ENCODE data around the gene PLAC8L1.

PLAC8L1 gene

DNA sequence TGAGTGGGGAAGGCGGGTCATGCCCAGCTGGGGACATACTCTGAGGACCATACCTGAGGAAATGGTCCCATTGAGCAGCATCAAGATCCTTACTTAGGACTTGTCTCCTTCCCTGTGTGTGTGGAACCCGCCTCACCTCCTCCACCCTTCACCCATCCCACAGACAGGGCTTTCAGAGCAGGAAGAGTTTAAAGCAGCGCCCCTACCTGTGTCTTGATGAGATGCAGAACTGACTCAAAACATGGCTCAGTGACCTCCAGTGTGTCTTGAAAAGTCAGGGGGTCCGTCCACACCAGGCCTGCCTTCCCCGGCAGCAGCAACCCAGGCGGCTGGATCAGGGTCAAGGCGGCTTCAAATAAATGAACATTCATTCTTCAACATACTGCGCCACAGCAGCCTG is 38.4 kb downstream of the PLAC8L1 start:
- TF ChIP-seq EZH2 (IDR thresholded peaks at IDR 0.05), result no peak
- TF ChIP-seq POLR2AphosphoS5 (IDR thresholded peaks at IDR 0.05; ENCODE audit: borderline replicate concordance, low read depth, low read length), result no peak
- TF ChIP-seq FOXP2 (optimal IDR thresholded peaks at IDR 0.05; ENCODE audit: control extremely low read depth, extremely low read length, insufficient read depth), result no peak
- no peak overlapping the region for H3K27ac ChIP-seq
- no peaks in the 10 kb centered on the region for H3K9me3 ChIP-seq (ENCODE audit: low read depth, low read length)
- H3K4me3 ChIP-seq, result no peak overlapping the region
- no peaks in the 10 kb centered on the region for H3K36me3 ChIP-seq (ENCODE audit: insufficient read depth, low read length)
- no peak overlapping the region for H3K9ac ChIP-seq (ENCODE audit: insufficient read length)
- DNase-seq (ENCODE audit: low read depth, low spot score), result no peak

DNA sequence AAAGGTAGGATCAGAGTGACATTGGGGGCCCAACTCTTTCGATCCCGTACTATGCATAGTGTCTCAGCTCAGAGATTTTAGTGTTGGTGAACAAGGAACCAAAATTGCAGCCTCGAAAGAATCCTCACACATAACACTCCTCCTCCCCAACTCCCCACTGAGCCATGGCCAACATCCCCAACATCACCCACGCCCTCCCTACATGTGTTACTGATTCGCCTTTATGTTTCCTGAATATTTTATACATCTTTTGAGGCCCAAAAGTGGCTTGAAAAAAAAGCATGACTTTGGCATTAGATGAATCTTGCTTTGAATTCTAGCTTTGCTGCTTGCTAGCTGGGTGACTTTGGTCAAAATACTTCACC is 45.2 kb downstream of the PLAC8L1 start:
- TF ChIP-seq POLR2AphosphoS5 (IDR thresholded peaks at IDR 0.05; ENCODE audit: borderline replicate concordance, low read depth, low read length), result no peak
- no peak for TF ChIP-seq EZH2 (IDR thresholded peaks at IDR 0.05)
- TF ChIP-seq FOXP2 (optimal IDR thresholded peaks at IDR 0.05; ENCODE audit: control extremely low read depth, extremely low read length, insufficient read depth), result no peak
- DNase-seq (ENCODE audit: low read depth, low spot score), result no peak
- Histone ChIP-seq H3K4me3 (no peak overlapping the region), H3K9me3 (ENCODE audit: low read depth, low read length) (no peaks in the 10 kb centered on the region), H3K36me3 (ENCODE audit: insufficient read depth, low read length) (no peaks in the 10 kb centered on the region), H3K27ac (no peak overlapping the region), H3K9ac (ENCODE audit: insufficient read length) (no peak overlapping the region)

GRCh38 chr5:146059460-146060220 is 45.7 kb downstream of the PLAC8L1 start:
- Histone ChIP-seq H3K4me3 (no peak overlapping the region), H3K36me3 (ENCODE audit: insufficient read depth, low read length) (no peaks in the 10 kb centered on the region), H3K9ac (ENCODE audit: insufficient read length) (no peak overlapping the region), H3K9me3 (ENCODE audit: low read depth, low read length) (no peaks in the 10 kb centered on the region), H3K27ac (no peak overlapping the region)
- TF ChIP-seq EZH2 (IDR thresholded peaks at IDR 0.05) (no peak), FOXP2 (optimal IDR thresholded peaks at IDR 0.05; ENCODE audit: control extremely low read depth, extremely low read length, insufficient read depth) (no peak), POLR2AphosphoS5 (IDR thresholded peaks at IDR 0.05; ENCODE audit: borderline replicate concordance, low read depth, low read length) (no peak)
- no peak for DNase-seq (ENCODE audit: low read depth, low spot score)

- no peak overlapping the region for H3K4me3 ChIP-seq
- no peak for TF ChIP-seq FOXP2 (optimal IDR thresholded peaks at IDR 0.05; ENCODE audit: control extremely low read depth, extremely low read length, insufficient read depth)
- no peak for TF ChIP-seq EZH2 (IDR thresholded peaks at IDR 0.05)
- no peak for TF ChIP-seq POLR2AphosphoS5 (IDR thresholded peaks at IDR 0.05; ENCODE audit: borderline replicate concordance, low read depth, low read length)
- H3K9ac ChIP-seq (ENCODE audit: insufficient read length), result no peak overlapping the region
- H3K36me3 ChIP-seq (ENCODE audit: insufficient read depth, low read length), result no peaks in the 10 kb centered on the region
- no peak overlapping the region for H3K27ac ChIP-seq
- H3K9me3 ChIP-seq (ENCODE audit: low read depth, low read length), result no peaks in the 10 kb centered on the region
- no peak for DNase-seq (ENCODE audit: low read depth, low spot score)
These were observed 49.9 kb downstream of the PLAC8L1 start for GRCh38 chr5:146055432-146055831.

- H3K27ac ChIP-seq, result no peak overlapping the region
- TF ChIP-seq POLR2AphosphoS5 (IDR thresholded peaks at IDR 0.05; ENCODE audit: borderline replicate concordance, low read depth, low read length), result no peak
- TF ChIP-seq EZH2 (IDR thresholded peaks at IDR 0.05), result no peak
- no peak for TF ChIP-seq FOXP2 (optimal IDR thresholded peaks at IDR 0.05; ENCODE audit: control extremely low read depth, extremely low read length, insufficient read depth)
- H3K9ac ChIP-seq (ENCODE audit: insufficient read length), result no peak overlapping the region
- no peaks in the 10 kb centered on the region for H3K9me3 ChIP-seq (ENCODE audit: low read depth, low read length)
- DNase-seq (ENCODE audit: low read depth, low spot score), result no peak
- no peaks in the 10 kb centered on the region for H3K36me3 ChIP-seq (ENCODE audit: insufficient read depth, low read length)
- no peak overlapping the region for H3K4me3 ChIP-seq
These were observed 52.6 kb downstream of the PLAC8L1 start for GRCh38 chr5:146052780-146053179.

DNA sequence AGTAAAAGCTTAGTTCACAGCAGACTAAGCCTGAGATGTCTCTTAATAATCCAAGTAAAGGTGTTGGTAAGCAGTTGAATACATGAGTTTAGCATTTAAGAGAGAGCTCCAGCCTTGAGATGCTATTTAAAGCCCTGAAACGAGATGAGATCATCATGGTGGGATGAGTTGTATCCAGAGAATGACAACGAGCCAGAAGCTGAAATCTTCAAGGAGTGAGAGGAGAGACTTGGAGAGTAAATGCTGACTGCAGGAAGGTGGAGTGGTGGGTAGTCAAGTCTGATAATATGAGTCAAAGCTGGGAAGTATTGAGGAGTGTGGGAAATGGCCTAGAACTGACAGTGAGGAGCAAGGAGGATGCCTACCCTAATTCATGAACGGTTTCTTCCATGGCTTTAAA is 53.7 kb downstream of the PLAC8L1 start:
- no peak for DNase-seq (ENCODE audit: low read depth, low spot score)
- Histone ChIP-seq H3K9me3 (ENCODE audit: low read depth, low read length) (no peaks in the 10 kb centered on the region), H3K4me3 (no peak overlapping the region), H3K36me3 (ENCODE audit: insufficient read depth, low read length) (no peaks in the 10 kb centered on the region), H3K27ac (no peak overlapping the region), H3K9ac (ENCODE audit: insufficient read length) (no peak overlapping the region)
- no peak for TF ChIP-seq FOXP2 (optimal IDR thresholded peaks at IDR 0.05; ENCODE audit: control extremely low read depth, extremely low read length, insufficient read depth)

- Histone ChIP-seq H3K9ac (ENCODE audit: insufficient read length) (no peak overlapping the region), H3K4me3 (no peak overlapping the region), H3K9me3 (ENCODE audit: low read depth, low read length) (no peaks in the 10 kb centered on the region), H3K36me3 (ENCODE audit: insufficient read depth, low read length) (no peaks in the 10 kb centered on the region), H3K27ac (no peak overlapping the region)
- no peak for DNase-seq (ENCODE audit: low read depth, low spot score)
- no peak for TF ChIP-seq EZH2 (IDR thresholded peaks at IDR 0.05)
- TF ChIP-seq POLR2AphosphoS5 (IDR thresholded peaks at IDR 0.05; ENCODE audit: borderline replicate concordance, low read depth, low read length), result no peak
- TF ChIP-seq FOXP2 (optimal IDR thresholded peaks at IDR 0.05; ENCODE audit: control extremely low read depth, extremely low read length, insufficient read depth), result no peak
These were observed 55.3 kb downstream of the PLAC8L1 start for GRCh38 chr5:146050086-146050485.

- H3K27ac ChIP-seq, result no peak overlapping the region
- no peaks in the 10 kb centered on the region for H3K9me3 ChIP-seq (ENCODE audit: low read depth, low read length)
- TF ChIP-seq FOXP2 (optimal IDR thresholded peaks at IDR 0.05; ENCODE audit: control extremely low read depth, extremely low read length, insufficient read depth) (no peak), EZH2 (IDR thresholded peaks at IDR 0.05) (no peak), POLR2AphosphoS5 (IDR thresholded peaks at IDR 0.05; ENCODE audit: borderline replicate concordance, low read depth, low read length) (no peak)
- H3K36me3 ChIP-seq (ENCODE audit: insufficient read depth, low read length), result no peaks in the 10 kb centered on the region
- H3K4me3 ChIP-seq, result no peak overlapping the region
- no peak for DNase-seq (ENCODE audit: low read depth, low spot score)
- H3K9ac ChIP-seq (ENCODE audit: insufficient read length), result no peak overlapping the region
These were observed 55.7 kb downstream of the PLAC8L1 start for GRCh38 chr5:146049704-146050026.
